Ishikawa (cell line): ENCODE results near the gene TAS2R50.

Source experiments
- CEBPB ChIP-seq: IDR thresholded peaks from 2 replicates; pipeline ENCODE4 v1.6.1; 2012
- CREB1 ChIP-seq: IDR thresholded peaks from 2 replicates; pipeline ENCODE4 v1.6.1; 2012; ENCODE audit warnings: low read depth
- EGR1 ChIP-seq: IDR thresholded peaks from 2 replicates; pipeline ENCODE4 v1.6.1; 2012
- EP300 ChIP-seq: IDR thresholded peaks from 2 replicates; pipeline ENCODE4 v1.6.1; 2012; ENCODE audit warnings: borderline replicate concordance
- FOXM1 ChIP-seq: IDR thresholded peaks from 2 replicates; pipeline ENCODE4 v1.6.1; 2012; ENCODE audit warnings: low read depth, borderline replicate concordance
- NFIC ChIP-seq: IDR thresholded peaks from 2 replicates; pipeline ENCODE4 v1.6.1; 2012
- RAD21 ChIP-seq: IDR thresholded peaks from 2 replicates; pipeline ENCODE4 v1.6.1; 2012; ENCODE audit warnings: low read depth
- TAF1 ChIP-seq: IDR thresholded peaks from 2 replicates; pipeline ENCODE4 v1.6.1; 2012; ENCODE audit warnings: low read depth, mild to moderate bottlenecking
- TCF12 ChIP-seq: IDR thresholded peaks from 2 replicates; pipeline ENCODE4 v1.6.1; 2012; ENCODE audit warnings: low read depth
- TEAD4 ChIP-seq: IDR thresholded peaks from 2 replicates; pipeline ENCODE4 v1.6.1; 2012
- YY1 ChIP-seq: IDR thresholded peaks from 2 replicates; pipeline ENCODE4 v1.6.1; 2012; ENCODE audit warnings: low read depth
- ZBTB7A ChIP-seq: IDR thresholded peaks from 2 replicates; pipeline ENCODE4 v1.6.1; 2012; ENCODE audit warnings: low read depth
- TF ChIP-seq, protein P1 (sequence below): IDR thresholded peaks from 2 replicates; pipeline ENCODE4 v1.6.1; 2012; ENCODE audit warnings: low read depth, mild to moderate bottlenecking
- TF ChIP-seq, protein P2 (sequence below): IDR thresholded peaks from 2 replicates; pipeline ENCODE4 v1.6.1; 2012
- TF ChIP-seq, protein P3 (sequence below): IDR thresholded peaks from 2 replicates; pipeline ENCODE4 v1.6.1; 2012

The TAS2R50 gene

DNA sequence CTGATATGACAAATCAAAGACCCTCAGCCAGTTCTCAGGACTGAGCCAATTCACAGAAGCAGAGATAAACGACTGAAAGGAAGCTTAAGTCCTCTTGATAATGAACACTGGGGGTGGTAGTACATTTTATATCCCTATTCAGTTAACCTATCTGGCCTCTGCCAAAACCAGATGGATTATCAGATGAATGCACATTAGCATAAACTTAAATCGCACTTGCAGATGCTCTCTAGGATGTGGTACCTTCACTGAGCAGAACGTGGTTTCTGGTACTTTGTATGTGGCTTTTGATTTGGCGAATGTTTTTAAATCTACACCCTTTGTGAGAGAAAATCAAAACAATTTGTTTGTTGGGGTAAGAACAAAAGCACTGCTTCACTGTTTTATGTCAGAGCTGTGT is 26.5 kb downstream of the TAS2R50 start:
- TF ChIP-seq TCF12, result no peak
- no peak for TF ChIP-seq TEAD4
- TF ChIP-seq NFIC, result no peak
- TF ChIP-seq CREB1, result no peak
- TF ChIP-seq YY1, result no peak
- no peak for TF ChIP-seq ZBTB7A
- TF ChIP-seq, protein P1, sequence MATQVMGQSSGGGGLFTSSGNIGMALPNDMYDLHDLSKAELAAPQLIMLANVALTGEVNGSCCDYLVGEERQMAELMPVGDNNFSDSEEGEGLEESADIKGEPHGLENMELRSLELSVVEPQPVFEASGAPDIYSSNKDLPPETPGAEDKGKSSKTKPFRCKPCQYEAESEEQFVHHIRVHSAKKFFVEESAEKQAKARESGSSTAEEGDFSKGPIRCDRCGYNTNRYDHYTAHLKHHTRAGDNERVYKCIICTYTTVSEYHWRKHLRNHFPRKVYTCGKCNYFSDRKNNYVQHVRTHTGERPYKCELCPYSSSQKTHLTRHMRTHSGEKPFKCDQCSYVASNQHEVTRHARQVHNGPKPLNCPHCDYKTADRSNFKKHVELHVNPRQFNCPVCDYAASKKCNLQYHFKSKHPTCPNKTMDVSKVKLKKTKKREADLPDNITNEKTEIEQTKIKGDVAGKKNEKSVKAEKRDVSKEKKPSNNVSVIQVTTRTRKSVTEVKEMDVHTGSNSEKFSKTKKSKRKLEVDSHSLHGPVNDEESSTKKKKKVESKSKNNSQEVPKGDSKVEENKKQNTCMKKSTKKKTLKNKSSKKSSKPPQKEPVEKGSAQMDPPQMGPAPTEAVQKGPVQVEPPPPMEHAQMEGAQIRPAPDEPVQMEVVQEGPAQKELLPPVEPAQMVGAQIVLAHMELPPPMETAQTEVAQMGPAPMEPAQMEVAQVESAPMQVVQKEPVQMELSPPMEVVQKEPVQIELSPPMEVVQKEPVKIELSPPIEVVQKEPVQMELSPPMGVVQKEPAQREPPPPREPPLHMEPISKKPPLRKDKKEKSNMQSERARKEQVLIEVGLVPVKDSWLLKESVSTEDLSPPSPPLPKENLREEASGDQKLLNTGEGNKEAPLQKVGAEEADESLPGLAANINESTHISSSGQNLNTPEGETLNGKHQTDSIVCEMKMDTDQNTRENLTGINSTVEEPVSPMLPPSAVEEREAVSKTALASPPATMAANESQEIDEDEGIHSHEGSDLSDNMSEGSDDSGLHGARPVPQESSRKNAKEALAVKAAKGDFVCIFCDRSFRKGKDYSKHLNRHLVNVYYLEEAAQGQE, result no peak
- TF ChIP-seq, protein P2, sequence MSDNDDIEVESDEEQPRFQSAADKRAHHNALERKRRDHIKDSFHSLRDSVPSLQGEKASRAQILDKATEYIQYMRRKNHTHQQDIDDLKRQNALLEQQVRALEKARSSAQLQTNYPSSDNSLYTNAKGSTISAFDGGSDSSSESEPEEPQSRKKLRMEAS, result no peak
- TF ChIP-seq FOXM1, result no peak
- TF ChIP-seq TAF1, result no peak
- no peak for TF ChIP-seq EP300
- TF ChIP-seq EGR1, result no peak

DNA sequence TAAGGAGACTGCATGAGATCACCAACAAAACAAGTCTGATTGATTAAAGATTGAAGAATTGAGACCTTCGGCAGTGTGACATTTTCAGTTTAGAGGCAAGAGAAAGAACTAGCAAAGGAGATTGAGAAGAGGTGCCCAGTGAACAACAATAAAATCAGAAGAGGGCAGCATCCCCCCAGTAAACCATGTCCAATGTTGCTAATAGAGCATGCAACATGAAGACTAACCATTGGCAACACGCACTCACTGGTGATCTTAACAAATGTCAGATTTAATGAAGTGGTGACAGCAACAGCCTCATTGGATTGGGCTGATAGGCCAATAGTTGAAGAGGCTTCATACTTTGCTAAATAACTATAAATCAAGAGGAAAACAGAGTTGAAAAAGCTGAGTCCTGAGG is 26.9 kb downstream of the TAS2R50 start:
- TF ChIP-seq YY1, result no peak
- no peak for TF ChIP-seq TCF12
- TF ChIP-seq TAF1, result no peak

DNA sequence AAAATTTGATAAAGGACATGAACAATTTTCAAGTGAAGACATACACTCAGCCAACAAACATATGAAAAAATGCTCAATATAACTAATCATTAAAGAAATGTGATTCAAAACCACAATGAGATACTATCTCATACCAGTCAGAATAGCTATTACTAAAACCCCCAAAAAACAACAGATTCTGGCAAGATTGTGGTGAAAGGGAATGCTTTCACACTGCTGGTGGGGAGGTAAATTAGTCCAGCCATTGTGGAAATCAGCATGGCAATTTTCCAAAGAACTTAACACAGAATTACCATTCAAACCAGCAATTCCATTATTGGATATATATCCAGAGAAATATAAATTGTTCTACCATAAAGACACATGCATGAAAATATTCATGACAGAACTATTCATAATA is 29.0 kb downstream of the TAS2R50 start:
- no peak for TF ChIP-seq YY1
- TF ChIP-seq, protein P1, result no peak
- no peak for TF ChIP-seq RAD21
- no peak for TF ChIP-seq EP300
- TF ChIP-seq CREB1, result no peak
- TF ChIP-seq, protein P3, sequence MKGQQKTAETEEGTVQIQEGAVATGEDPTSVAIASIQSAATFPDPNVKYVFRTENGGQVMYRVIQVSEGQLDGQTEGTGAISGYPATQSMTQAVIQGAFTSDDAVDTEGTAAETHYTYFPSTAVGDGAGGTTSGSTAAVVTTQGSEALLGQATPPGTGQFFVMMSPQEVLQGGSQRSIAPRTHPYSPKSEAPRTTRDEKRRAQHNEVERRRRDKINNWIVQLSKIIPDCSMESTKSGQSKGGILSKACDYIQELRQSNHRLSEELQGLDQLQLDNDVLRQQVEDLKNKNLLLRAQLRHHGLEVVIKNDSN, result no peak
- TF ChIP-seq ZBTB7A, result no peak
- TF ChIP-seq NFIC, result no peak
- TF ChIP-seq CEBPB, result no peak
- TF ChIP-seq EGR1, result no peak
- no peak for TF ChIP-seq FOXM1
- no peak for TF ChIP-seq TAF1
- TF ChIP-seq TCF12, result no peak
- TF ChIP-seq, protein P2, result no peak
- TF ChIP-seq TEAD4, result no peak

DNA sequence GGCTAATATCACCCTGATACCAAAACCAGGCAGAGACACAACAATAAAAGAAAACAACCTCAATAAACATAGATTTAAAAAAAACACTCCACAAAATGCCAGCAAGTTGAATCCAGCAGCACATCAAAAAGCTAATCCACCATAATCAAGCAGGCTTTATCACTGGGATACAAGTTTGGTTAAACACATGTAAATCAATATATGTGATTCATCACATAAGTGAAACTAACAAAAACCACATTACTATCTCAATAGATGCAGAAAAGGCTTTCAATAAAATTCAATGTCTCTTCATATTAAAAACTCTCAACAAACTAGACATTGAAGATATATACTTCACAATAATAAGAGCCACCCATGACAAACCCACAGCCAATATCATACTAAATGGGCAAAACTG is 30.6 kb downstream of the TAS2R50 start:
- TF ChIP-seq, protein P1, result no peak
- TF ChIP-seq TAF1 (no peak), TEAD4 (no peak), NFIC (no peak), TCF12 (no peak), ZBTB7A (no peak), FOXM1 (no peak)

DNA sequence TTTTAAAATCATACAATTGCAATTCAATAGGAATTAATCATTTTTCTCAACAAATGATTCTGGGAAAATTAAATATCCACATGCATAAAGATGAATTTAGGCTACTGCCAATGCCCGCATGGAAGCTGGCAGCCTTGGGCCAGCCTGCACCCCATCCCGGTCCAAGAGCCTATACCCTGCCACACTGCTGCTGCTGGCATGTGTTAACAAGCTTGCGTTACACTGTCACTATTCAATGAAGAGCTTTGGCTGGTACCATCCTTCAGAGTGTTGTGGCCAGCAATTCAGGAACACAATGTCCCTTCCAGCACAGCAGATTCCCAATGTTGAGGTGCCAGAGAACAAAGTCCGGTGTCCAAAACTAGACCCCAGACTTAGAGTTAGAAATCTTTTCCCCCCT is 34.1 kb downstream of the TAS2R50 start:
- TF ChIP-seq EGR1 (no peak), RAD21 (no peak), NFIC (no peak), FOXM1 (no peak)
- TF ChIP-seq, protein P2, result no peak

DNA sequence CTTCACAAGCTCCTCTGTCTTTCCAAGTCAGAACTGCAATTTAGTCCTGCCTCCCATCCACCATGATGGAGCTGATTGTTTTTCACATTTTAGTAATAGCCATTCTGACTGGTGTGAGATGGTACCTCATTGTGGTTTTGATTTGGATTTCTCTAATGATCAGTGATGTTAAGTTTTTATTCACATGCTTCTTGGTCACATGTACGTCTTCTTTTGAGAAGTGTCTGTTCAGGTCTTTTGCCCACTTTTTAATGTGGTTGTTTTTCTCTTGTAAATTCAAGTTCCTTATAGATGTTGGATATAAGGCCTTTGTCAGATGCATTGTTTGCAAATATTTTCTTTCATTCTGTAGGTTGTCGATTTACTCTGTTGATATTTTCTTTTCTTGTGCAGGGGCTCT is 43.5 kb downstream of the TAS2R50 start:
- TF ChIP-seq FOXM1 (no peak), TAF1 (no peak), ZBTB7A (no peak), RAD21 (no peak), EGR1 (no peak)
- TF ChIP-seq, protein P1, result no peak
